ENCODE results near the gene ILDR2.

GRCh38 chr1:166972193-166972592, 3.1 kb downstream of the ILDR2 start:
- TF ChIP-seq RCOR1 (IDR thresholded peaks at IDR 0.05; ENCODE audit: borderline replicate concordance in 1 of 2, low read depth in 2 of 2, low read length in 2 of 2) (no peak), PYGO2 (tag; IDR thresholded peaks at IDR 0.05) (no peak)
- TF ChIP-seq, protein P1, sequence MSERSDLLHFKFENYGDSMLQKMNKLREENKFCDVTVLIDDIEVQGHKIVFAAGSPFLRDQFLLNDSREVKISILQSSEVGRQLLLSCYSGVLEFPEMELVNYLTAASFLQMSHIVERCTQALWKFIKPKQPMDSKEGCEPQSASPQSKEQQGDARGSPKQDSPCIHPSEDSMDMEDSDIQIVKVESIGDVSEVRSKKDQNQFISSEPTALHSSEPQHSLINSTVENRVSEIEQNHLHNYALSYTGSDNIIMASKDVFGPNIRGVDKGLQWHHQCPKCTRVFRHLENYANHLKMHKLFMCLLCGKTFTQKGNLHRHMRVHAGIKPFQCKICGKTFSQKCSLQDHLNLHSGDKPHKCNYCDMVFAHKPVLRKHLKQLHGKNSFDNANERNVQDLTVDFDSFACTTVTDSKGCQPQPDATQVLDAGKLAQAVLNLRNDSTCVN (CRISPR knock-in tag; IDR thresholded peaks at IDR 0.05) = no peak
- TF ChIP-seq, protein P2, sequence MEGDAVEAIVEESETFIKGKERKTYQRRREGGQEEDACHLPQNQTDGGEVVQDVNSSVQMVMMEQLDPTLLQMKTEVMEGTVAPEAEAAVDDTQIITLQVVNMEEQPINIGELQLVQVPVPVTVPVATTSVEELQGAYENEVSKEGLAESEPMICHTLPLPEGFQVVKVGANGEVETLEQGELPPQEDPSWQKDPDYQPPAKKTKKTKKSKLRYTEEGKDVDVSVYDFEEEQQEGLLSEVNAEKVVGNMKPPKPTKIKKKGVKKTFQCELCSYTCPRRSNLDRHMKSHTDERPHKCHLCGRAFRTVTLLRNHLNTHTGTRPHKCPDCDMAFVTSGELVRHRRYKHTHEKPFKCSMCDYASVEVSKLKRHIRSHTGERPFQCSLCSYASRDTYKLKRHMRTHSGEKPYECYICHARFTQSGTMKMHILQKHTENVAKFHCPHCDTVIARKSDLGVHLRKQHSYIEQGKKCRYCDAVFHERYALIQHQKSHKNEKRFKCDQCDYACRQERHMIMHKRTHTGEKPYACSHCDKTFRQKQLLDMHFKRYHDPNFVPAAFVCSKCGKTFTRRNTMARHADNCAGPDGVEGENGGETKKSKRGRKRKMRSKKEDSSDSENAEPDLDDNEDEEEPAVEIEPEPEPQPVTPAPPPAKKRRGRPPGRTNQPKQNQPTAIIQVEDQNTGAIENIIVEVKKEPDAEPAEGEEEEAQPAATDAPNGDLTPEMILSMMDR (IDR thresholded peaks at IDR 0.05 in 2 of 3, conservative IDR thresholded peaks at IDR 0.05 in 1 of 3; ENCODE audit: insufficient read depth in 2 of 3, low read depth in 1 of 3, low read length in 3 of 3) = no peak

All from K562 (cell line).